K562 (cell line): ENCODE results near the gene C3orf52.

Experiments used
- ERF ChIP-seq: fragments of 450-650 bp; formaldehyde crosslinking; IDR thresholded peaks from 2 replicates; pipeline ENCODE4 v1.4.0; 2020; ENCODE audit warnings: mild to moderate bottlenecking, mixed read lengths
- FOXJ2 ChIP-seq: fragments of 200-800 bp; sonication (Bioruptor generic); IDR thresholded peaks from 2 replicates; pipeline ENCODE4 v1.6.1; 2016; ENCODE audit warnings: missing genetic modification characterization, missing compliant biosample characterization
- FOXK1 ChIP-seq: sonication (generic); formaldehyde crosslinking; IDR thresholded peaks from 2 replicates; pipeline ENCODE4 v1.8.0; 2022; ENCODE audit warnings: missing genetic modification reagents, mild to moderate bottlenecking, borderline replicate concordance
- FOXP1 ChIP-seq: sonication (generic); formaldehyde crosslinking; IDR thresholded peaks from 2 replicates; pipeline ENCODE4 v1.8.0; 2022; ENCODE audit warnings: mild to moderate bottlenecking, missing genetic modification reagents
- SAP30 ChIP-seq: fragments of 200-600 bp; sonication (generic); IDR thresholded peaks from 2 replicates; pipeline ENCODE4 v1.6.1; 2012; ENCODE audit warnings: borderline replicate concordance, low read depth, mild to moderate bottlenecking, moderate library complexity, low read length, control low read depth, inconsistent platforms; ENCODE audit not compliant: insufficient read depth, poor library complexity, severe bottlenecking
- TAF1 ChIP-seq: IDR thresholded peaks from 2 replicates; pipeline ENCODE4 v1.6.1; 2011; ENCODE audit warnings: mild to moderate bottlenecking, low read length, moderate library complexity; ENCODE audit not compliant: insufficient read depth, control insufficient read depth, severe bottlenecking; ENCODE audit errors: extremely low read depth
- TOE1 ChIP-seq, 2 experiments: fragments of 450-650 bp in 1 of 2; sonication (generic) in 1 of 2; formaldehyde crosslinking in 1 of 2; IDR thresholded peaks; 2 replicates each; pipeline versions ENCODE4 v1.7.1 to v1.8.0; 2016 to 2022; ENCODE audit warnings: borderline replicate concordance in 2 of 2, mild to moderate bottlenecking in 2 of 2, antibody characterized with exemption in 1 of 2, inconsistent platforms in 1 of 2, low read depth in 1 of 2, missing genetic modification reagents in 1 of 2, moderate library complexity in 1 of 2
- ZNF75A ChIP-seq: fragments of 450-650 bp; formaldehyde crosslinking; IDR thresholded peaks from 2 replicates; pipeline ENCODE4 v1.4.0; 2020; ENCODE audit warnings: mild to moderate bottlenecking
- TF ChIP-seq, protein P1 (sequence below), 2 experiments: fragments of 450-650 bp; formaldehyde crosslinking in 1 of 2; IDR thresholded peaks; 2 replicates each; pipeline versions ENCODE4 v1.4.0 to v1.6.1; 2014 to 2020; ENCODE audit warnings: mild to moderate bottlenecking in 2 of 2, borderline replicate concordance in 1 of 2, low read depth in 1 of 2

DNA sequence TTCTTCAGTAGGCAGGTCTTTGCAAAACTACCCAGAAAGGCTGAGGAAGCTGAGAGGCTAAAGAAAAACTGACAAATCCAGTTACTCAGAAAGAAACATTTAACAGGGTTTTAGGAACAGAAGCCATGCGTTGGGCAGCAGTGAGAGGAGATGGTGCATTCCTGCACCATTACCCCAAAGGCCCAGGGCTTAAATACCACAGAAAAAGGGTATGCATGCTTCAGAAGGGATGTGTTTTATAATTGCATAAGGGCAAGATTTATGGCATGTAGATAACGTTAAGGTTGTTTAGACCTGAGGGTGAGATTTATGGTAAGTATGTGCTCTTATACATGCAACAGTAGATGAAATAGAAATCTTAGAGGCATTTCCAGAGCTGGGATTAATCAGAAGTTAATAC is 10.0 kb downstream of the C3orf52 start:
- no peak for TF ChIP-seq ZNF75A
- TF ChIP-seq TAF1, result no peak
- TF ChIP-seq, protein P1, sequence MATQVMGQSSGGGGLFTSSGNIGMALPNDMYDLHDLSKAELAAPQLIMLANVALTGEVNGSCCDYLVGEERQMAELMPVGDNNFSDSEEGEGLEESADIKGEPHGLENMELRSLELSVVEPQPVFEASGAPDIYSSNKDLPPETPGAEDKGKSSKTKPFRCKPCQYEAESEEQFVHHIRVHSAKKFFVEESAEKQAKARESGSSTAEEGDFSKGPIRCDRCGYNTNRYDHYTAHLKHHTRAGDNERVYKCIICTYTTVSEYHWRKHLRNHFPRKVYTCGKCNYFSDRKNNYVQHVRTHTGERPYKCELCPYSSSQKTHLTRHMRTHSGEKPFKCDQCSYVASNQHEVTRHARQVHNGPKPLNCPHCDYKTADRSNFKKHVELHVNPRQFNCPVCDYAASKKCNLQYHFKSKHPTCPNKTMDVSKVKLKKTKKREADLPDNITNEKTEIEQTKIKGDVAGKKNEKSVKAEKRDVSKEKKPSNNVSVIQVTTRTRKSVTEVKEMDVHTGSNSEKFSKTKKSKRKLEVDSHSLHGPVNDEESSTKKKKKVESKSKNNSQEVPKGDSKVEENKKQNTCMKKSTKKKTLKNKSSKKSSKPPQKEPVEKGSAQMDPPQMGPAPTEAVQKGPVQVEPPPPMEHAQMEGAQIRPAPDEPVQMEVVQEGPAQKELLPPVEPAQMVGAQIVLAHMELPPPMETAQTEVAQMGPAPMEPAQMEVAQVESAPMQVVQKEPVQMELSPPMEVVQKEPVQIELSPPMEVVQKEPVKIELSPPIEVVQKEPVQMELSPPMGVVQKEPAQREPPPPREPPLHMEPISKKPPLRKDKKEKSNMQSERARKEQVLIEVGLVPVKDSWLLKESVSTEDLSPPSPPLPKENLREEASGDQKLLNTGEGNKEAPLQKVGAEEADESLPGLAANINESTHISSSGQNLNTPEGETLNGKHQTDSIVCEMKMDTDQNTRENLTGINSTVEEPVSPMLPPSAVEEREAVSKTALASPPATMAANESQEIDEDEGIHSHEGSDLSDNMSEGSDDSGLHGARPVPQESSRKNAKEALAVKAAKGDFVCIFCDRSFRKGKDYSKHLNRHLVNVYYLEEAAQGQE (IDR thresholded peaks at IDR 0.05; ENCODE audit: borderline replicate concordance), result no peak
- TF ChIP-seq, protein P1 (CRISPR knock-in tag; IDR thresholded peaks at IDR 0.05; ENCODE audit: low read depth), result no peak
- no peak for TF ChIP-seq TOE1 (IDR thresholded peaks at IDR 0.05; ENCODE audit: borderline replicate concordance)
- no peak for TF ChIP-seq TOE1 (CRISPR knock-in tag; IDR thresholded peaks at IDR 0.05; ENCODE audit: borderline replicate concordance, low read depth)
- TF ChIP-seq SAP30, result no peak
- TF ChIP-seq FOXJ2 (tag), result no peak
- no peak for TF ChIP-seq FOXK1 (CRISPR knock-in tag)
- TF ChIP-seq FOXP1 (CRISPR knock-in tag), result no peak
- TF ChIP-seq ERF (CRISPR knock-in tag), result no peak
